Stimulated activated CD8-positive, alpha-beta memory T cell treated with anti-CD3 and anti-CD28 coated beads, Interleukin-15, amount 100 ng/mL, for 1 hour (primary cell): ENCODE data around the gene HTR3D.
"Not testable (repeated sequence)": the region's sequence is repeated elsewhere in the genome, so short reads cannot be mapped to it uniquely, and the experiment has no call there.

ENCODE experiments used
- DNase-seq: peaks from one replicate; pipeline ENCODE4 v3.0.0-alpha.2; 2020; ENCODE audit warnings: low read depth

Gene HTR3D, protein sequence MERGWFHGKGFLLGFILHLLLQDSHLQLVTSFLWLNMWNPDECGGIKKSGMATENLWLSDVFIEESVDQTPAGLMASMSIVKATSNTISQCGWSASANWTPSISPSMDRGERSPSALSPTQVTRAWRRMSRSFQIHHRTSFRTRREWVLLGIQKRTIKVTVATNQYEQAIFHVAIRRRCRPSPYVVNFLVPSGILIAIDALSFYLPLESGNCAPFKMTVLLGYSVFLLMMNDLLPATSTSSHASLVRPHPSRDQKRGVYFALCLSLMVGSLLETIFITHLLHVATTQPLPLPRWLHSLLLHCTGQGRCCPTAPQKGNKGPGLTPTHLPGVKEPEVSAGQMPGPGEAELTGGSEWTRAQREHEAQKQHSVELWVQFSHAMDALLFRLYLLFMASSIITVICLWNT

DNA sequence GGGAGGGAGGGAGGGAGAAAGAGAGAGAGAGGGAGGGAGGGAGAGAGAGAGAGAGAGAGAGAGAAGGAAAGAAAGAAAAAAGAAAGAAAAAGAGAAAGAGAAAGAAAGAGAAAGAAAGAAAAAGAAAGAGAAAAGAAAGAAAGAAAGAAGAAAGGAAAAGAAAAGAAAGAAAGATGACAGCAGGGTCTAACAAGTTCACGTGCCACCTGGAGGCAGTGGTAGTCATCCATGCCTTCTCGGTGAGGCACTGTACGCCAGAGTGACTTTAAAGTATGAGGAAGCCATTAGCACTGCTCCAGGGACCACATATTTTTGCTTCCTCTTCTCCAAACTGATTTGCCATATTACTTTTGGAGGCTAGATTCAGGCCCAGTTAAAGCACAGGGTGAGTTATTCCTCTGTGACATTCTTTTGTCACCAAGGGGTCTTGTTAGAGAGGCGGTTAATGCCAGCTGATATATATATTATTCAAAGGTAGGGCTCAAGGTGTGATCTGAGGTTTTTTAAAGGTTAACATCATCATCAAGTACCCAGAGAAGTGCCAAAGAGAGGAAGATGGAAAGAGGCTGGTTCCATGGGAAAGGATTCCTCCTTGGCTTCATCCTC lies at the start of gene HTR3D:
TSS of gene HTR3D (plus strand) at position 556 of the 606 bp plus-strand sequence. CDS start at position 556, 0 bp downstream.
- no peak for DNase-seq

DNA sequence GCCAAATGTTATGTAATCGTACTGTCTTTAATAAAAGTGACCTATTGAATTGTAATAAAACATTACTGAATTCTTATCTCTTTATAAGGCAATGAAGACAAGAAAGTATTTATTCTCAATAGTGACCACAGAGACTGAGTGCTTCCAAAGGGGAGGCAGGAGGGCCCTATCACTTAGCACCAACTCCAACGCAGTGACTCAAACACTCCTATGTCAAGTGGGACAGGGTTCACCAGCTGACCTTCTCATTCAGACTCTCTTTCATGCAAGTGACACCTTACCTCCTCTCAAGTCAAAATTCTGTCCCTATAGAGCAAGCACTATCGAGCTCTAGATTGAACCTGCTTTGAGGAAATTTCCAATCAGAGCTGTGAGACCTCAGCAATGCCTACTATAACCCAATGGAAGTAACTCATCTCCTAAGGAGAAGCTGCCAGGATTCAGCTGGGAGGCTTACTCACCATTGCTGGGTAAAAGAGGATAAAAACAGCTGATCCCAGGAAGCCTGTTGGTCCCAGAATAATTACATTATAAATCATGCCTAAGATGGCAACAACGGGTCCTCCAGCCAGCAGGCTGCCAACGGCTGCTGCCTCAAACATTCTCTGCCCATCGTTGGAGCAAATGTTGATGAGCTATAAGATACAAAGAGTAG lies 49.4 kb upstream of the HTR3D start:
- no peak for DNase-seq

DNA sequence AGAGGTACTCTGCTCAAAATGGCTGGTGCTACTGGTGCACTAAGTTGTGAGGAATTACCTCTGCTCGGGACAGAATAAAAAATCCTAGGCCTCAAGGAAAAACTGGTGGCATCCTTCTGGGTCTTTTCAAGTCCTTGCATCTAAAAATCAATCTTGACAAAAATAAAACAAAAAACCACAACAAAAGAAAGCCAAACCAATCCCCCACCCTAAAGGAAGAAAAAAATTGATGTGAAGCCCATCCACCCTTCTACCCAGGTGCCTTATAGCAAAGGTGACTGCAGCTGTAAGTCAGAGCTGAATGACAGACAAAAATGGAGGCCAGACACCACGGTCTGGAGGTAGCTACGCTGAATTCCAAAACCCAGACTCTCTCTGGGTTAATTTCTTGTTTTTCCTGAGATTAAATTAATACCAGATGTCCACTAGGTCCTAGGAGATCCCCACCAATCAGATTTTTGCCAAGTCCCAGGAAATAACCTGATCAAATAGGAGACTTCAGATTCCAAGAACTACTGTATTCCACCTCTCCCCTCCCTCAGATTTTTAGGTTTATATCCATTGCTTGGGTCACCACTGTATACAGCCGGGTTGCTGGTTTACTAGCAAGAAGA lies 47.3 kb upstream of the HTR3D start:
- DNase-seq, result no peak

DNA sequence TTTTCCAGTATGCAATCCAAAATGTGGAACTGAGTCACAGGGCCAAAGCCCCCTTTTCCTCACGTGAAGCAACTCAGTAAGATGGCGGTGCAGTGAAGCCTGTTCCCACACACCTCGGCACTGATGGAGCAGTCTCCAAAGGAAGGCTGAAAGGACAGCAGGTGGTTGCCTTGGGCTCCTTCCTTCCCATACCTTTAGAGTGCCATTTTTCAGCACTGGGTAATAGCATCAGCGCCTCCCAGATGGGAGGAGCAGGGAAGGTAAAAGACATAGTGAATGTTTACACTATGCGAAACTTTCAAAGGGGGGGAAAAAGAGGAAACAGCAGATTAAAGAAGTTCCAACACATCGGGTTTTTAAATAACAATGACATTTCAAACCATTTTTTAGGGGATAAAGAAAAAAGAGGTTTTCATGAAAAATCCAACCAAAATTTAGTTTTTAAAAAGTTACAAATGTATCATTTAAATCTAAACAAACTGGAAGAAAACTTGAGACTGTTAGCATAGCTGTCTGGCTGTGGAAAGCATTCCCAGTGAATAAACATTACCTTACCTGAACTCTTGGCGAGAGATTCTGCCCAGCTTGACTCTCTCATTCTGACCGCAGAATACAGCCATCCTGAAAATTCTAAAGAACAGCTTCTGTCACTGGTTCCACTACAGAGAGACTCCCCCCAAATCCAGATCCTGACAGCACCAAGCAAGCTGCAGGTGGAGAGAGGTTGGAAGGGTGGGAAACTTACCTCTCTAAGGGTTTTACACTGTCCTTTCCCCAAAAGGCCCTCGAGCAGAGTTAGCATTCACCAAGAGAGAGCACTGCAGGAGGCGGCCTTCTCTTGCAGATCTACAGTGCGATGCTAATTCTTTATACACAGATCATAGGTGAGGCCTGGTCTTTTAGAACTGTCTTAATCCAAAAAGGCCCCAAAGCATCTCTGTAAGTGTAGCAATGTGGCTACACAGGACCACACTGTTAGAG lies 46.5 kb upstream of the HTR3D start:
- no peak for DNase-seq

DNA sequence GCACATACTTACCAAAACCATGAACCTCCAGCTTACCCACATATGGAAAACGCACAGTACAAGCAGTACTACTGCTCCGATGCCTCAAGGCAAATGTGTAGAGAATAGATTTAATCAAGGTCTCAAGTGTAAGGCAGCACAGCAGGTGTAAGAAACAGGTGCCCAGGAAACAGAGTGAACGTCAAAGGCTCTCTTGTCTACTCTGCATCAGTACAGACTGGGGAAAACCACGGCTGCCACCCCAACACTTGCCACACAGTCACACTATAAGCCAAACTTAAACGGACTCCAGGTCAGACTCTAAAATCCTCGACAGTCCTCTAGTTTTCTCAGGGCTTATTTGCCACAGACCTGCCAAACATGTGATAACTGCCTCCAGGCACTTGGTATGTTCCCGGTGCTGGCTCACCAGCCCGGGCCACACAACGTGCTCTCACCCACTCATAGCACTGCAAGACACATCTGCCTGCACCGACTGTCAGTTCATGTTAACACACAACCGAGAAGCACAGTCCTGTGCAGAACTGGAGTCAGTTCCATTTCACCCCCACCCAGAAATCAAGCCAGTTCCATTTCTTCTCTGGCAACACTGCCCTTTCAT lies 44.4 kb upstream of the HTR3D start:
- no peak for DNase-seq

DNA sequence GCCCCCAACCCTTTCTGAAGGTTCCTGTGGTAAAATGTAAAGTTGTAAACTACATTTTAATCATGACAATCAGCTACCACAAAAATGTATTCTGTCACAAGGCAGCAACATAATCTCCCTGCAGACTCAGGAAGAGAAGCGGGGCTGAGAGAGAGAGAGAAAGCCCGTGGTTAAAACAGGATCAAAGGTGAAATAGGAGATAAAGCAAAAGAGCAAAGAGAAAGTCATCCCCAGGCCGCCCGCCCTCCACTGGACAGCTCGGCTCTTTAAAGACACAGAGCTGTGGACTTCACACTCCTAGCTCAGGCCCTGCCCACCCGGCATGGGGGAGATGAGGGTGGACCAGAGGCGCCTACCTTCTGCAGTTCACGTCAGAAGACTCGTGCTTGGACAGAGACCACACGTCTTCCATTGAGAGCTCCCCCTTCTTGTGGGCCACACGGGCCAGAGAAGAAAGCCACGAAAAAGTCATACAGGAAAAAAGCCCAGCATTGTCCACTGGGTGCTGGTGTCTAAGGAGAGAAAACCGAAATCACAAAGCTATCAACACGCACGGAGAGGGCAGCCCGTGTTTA lies 43.2 kb upstream of the HTR3D start:
- DNase-seq, result no peak

DNA sequence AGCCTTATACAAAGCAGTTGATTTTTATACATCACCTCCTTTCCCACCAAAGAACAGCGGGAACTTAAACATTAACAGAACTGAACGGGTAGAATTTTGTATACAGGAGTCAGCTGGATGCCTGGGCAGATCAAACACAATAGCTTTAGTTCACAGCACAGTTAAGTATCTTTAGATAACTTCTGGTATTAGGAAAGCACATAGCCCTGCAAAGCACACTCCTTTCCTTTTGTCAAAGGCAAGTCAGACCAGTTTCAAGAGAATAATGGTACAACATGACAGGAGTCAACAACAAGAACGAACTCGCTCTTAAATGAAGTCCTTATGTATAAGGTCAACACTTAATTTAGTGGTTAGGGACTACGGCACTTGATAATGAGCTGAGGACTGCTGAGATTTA lies 40.1 kb upstream of the HTR3D start:
- no peak for DNase-seq

DNA sequence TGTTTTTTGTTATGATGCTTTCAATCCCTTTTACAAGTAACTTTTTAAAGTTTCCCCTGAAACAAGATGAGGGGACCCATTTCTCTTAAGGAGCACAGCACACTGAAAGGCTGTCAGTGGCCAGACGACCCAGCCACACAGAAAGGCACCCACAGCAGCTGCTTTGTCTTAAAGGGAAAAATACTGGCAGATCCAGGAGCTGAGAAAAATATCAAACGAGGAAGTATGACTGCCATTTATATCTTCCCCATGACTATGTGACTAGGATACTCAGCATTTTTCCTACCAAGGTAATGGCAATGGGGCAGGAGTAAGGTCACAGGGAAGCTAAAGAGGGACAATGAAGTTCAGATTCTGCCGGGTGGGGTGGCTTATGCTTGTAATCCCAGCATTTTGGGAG lies 29.8 kb upstream of the HTR3D start:
- DNase-seq, result no peak

DNA sequence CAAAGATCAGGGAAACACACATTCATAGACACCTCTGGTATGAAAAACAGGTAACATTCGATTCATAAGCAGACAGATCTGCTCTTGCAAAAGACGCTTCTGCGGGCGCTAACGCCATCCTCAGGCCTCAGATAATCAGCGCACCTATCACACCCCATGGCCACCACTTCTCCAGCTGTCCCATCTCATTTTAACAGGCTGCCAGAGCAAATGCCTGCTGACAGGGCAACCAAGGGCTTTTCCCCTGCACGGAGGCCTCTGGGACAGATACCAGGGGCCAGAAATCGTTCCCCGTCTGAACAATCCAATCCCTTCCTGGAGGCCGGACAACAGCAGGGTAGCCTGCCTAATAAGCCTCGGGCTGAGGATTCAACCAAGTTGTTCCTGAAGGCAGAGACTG lies 29.1 kb upstream of the HTR3D start:
- DNase-seq, result no peak

DNA sequence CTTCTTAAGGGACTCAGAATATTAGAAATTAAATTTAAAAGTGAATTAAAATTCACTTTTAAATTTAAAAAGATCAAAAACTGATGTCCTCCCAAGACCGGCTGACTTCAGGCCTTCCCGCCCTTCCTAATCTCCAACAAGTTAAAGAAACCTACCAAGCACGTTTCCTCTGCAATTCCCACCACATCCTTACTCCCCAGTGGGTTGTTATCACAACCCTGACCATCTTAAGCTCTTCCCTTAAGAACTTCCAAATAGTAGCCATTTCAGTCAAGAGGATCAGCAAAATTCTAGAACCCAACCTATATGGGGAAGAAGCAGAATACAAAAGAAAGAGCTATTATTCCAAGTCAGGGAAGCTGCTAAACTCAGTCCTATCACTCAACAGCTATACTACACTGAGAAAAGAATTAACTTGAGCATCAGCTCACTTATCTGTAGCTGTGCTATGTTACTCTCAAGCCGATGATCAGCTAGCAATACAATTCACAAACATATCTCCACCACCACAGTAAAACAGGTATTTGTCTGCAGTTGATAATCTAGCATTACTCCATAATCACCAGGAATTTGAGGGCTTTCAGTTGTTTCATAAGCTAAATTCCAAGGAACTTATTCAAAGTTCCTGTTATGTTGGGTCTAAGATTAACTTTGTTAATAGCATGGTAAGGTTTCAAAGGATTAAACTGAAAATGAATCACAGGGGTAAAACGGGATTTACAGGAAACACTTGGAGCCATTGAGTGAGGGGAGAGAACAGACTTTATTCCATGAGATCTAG lies 28.2 kb upstream of the HTR3D start:
- DNase-seq, result no peak

DNA sequence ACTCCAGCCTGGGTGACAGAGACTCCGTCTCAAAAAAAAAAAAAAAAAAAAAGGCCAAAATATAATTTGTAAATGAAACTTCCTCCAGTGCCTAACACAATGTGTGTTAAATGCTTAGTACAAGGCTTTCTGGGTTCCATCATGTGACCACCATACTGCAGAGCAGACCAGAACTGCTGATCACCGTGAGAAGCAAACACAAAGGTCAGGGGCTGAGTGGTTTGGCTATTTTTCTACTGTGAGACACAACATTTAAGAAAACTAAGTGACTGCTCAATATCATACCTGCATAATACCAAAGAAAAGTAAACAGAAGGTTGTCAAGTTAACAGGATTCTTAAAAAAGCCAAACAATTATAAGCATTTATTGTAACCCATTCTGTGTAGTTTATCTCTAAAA lies 27.1 kb upstream of the HTR3D start:
- DNase-seq, result no peak

DNA sequence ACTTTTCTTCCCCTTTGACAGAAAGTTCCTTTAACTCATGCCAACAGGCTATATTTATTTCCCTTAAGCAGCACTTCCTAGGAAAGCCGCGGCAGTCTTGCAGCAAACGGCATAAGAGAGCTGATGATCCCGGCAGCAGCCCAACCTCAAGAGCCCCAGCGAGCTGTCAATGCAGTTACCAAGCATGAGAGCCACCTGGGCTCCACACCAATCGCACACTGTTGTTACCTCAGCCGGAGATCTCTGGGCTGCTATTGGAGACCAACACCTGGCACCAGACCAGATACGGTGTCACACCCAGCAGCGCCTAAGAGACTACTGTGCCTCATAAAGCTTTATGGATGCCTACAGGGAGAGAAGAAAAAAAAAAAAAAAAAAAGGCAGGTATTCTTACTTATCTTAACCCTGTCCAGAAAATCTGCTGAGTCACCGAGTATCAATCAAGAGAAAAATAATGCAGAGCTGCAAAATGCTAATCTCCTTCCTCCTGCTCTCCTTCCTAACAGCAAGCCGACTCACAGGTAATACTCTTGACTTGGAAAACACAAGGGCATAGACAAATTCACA lies 25.5 kb upstream of the HTR3D start:
- DNase-seq, result no peak

DNA sequence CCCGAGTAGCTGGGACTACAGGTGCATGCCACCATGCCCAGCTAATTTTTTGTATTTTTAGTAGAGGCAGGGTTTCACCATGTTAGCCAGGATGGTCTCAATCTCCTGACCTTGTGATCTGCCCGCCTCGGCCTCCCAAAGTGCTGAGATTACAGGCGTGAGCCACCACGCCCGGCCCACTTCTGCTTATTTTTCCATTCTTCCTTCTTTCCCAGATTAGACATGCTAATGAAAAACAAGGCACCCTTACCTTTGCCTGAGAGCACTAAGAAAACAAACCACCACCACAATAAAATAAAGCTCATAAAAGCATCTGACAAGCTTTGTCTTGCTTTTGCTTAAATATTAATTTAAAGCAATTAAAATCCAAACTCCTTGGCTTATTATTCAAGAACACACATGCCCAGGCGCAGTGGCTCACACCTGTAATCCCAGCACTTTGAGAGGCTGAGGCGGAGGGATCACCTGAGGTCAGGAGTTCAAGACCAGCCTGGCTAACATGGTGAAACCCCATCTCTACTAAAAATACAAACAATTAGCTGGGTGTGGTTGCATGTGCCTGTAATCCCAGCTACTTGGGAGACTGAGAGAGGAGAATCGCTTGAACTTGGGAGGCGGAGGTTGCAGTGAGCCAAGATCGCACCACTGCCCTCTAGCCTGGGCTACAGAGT lies 24.3 kb upstream of the HTR3D start:
- not testable (repeated sequence) for DNase-seq

DNA sequence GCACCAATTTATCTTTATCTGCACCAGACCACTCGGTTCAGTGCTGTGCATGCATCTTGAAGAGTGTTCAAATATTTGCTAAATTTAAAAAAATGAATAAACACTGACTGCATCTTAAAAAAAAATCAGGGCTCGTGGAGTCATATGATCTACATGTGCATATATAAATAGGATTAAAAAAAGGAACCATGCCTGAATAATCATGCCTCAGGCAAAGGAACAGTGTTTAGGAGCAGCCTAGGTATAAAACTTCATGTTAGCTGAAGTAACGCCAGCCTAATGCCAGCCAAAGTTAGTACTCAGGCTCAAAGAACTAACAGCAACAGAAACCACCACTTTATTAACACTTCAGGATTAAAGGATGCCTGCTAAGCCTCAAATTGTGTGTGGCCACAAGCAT lies 23.4 kb upstream of the HTR3D start:
- no peak for DNase-seq

DNA sequence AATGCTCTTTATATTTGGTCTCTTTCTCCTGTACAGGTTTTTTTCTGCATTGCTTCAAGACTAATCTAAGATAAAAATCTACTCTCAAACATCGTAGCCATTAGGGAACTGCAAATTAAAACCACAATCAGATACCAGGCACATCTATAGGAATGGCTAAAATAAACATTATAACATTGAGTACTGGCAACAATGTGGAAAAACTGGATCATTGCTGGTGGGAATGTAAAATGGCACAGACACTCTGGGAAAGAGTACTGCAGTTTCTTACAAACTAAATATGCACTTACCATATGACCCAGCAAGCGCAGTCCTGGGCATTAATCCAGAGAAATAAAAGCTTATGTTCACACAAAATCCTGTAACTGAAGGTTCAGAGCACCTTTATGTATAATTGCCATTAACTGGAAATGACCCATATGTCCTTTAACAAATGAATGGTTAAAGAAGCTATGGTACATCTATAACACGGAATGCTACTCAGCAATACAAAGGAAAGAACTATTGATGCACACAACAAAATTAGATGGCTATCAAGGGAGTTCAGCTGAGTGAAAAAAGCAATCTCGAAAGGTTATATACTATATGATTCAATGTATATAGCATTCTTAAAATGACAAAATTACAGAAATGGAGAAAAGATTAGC lies 20.2 kb upstream of the HTR3D start:
- no peak for DNase-seq

DNA sequence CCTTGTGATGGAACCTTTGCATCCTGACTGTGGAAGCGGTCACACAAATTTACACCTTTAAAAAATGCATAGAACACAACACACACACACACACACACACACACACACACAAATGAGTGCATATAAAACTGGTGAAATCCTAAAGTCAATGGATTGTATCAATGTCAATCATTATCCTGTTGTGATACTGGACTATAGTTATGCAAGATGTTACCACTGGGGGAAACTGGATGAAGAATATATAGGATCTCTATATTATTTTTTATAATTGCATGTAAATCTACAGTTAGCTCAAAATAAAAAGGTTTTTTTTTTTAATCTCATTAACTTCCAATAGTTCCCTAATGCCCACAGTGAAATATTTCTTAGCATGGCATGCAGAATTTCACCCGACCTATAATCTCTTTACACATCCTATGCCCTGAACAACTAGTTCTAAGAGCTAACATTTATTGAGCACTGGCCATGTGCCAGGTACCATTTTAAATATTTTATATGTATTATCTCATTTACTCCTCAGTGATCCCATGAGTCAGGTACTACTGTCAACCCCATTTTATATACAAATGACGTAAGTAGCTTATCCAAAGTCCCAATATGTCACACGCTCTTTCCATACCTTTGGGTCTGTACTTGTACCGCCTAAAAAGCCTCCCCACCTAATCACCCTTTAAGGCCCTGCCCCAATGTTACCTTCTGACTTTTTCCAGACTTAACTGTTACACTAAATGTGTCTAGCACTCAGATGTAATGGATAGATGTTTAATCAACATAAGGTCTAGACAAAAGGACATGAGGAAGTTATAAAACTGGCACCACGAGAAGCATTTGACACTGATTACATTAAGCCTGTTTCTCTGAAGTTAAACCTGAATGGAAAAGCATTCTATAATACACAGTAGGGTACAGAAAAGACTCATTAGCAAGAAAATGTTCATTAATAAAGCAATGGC lies 19.3 kb upstream of the HTR3D start:
- no peak for DNase-seq

DNA sequence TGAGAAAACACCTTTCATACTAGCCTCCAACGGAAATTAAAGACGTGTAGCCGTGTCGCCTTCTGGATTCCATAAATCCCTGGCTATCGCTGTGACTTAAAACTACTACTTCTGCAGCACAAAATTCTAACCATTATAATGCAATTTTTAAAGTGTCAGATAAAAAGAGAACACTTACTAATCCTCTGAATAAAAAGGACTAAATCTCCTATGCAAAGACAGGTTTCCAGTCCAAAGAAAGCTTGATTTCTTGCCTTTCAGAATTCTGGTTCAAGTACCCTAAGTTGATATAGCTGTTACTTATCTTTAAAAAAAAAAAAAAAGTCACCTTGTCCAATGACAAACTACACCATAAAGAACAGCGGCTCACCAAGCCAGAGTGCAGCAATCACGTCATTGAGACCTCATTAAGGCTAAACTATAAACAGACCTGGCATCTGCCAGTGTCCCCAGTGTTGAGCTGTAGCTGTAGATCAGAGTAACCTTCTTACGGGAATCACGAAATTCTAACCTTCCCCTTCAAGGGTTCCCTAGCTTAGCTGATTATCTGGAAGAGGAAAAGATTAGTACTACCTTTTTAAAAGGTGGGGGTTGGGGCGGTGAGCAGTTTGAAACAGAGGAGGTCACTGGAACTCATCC lies 16.0 kb upstream of the HTR3D start:
- DNase-seq, result no peak
